GM21390 (cell line): ENCODE measurements around the gene BDH2.

Source experiments
- ATAC-seq: cut with Tn5 transposase; IDR thresholded peaks from one replicate; pipeline ENCODE4 v1.9.1; 2021; ENCODE audit not compliant: unreplicated experiment

The BDH2 gene

GRCh38 chr4:103085555-103086196 lies 14.0 kb downstream of the BDH2 start:
- ATAC-seq = no peak

GRCh38 chr4:103079621-103080020 lies 20.0 kb downstream of the BDH2 start:
- ATAC-seq = no peak

DNA sequence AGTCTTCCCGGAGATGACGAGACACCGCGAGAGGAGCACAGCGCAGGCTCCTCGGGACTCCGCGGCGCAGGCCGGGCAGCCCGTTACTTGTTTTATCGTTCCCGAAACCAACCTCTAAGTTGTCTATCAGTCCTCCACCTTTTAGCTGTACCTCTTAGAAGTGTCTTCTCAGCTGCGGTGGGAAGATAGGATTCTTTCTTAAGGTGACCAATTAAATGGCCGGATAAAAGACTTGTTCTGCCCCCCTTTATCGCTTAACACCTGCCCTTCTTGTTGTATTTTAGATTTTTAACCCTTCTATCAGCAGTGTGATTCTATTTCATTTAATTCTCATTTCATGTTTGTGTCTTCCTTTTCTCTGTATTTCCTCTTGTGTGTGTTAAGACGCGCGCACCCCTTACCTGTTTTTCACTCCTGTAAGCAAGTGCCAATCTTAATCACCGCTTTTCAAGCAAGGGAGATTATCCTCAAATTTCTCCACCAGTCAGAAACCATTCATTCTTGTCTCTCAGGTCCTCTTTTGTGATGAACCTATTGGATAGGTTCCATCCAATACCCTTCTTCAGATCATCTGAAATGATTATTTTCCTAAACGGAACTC lies 22.8 kb downstream of the BDH2 start, which contains the start of gene SLC9B2:
TSS of gene SLC9B2 (minus strand) at position 15 of the 601 bp plus-strand sequence. CDS start 9,211 bp downstream, outside the sequence.
- peak; percentile 44 for ATAC-seq

- peak; percentile 50 for ATAC-seq
Observed at GRCh38 chr4:103075894-103076746, 23.5 kb downstream of the BDH2 start.

GRCh38 chr4:103075435-103075893 lies 24.2 kb downstream of the BDH2 start:
- ATAC-seq = peak; percentile 1

GRCh38 chr4:103074744-103075434 lies 24.7 kb downstream of the BDH2 start:
- ATAC-seq = peak; percentile 35

GRCh38 chr4:103073792-103074438 lies 25.7 kb downstream of the BDH2 start:
- no peak for ATAC-seq

DNA sequence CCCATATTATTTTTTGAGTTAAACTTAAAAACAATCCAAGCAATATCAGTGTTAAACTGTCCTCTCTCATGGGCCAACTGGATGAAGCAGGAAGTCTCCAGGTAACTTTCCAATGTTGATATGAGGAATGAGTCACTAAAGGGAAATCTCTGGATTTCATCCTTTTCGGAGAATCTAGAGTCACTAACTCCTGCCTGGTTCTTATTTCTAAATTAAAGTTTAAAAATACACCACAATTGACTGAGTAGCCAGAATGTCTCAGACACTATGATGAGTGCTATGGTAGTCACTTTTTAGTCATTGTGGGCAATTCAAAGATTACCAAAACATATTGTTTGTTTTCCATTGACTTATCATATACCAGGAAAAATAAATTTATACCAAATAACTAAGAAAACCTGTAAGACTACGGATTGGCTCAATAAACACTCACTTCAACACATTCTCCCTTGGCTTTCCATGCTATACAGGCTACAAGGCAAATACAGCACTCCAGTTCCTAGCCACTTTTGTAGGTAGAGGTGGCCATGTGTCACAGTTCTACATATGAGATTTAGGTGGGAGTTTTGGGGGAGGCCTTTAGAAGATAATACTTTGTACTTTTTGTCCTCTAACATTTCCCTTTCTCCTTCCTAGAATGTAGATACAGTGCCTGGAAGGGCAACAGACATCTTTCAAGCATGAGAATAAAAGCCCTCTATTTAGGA lies 31.6 kb downstream of the BDH2 start:
- ATAC-seq = no peak

DNA sequence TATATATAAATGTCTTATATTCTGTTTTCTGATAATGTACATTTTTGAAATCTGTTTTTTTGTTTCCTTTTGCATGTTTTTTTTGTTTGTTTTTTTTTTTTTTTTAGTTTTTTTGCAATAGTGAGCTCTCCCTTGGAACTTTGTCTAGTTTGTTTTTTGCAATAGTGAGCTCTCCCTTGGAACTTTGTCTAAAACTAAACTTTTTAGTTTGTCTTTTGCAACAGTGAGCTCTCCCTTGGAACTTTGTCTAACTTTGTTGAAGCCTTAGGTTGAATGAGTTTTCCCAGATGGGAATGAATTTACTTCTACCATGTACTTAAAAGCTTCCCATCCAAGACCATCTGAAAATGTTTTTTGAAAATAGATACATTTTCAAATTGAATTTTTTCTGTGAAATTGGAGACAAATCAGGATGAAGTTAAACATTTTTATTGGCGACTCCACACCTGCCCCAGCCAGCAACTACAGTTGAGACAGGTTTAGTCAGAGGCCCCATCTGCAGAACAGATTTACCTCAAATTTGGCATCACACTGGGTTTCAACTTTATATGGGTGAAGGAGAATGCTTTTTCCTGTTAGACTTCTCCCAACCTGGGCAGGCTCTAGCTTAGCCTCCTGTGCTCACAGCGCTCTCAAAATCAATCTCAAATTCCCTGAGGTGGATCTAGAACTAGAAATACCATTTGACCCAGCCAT lies 39.0 kb downstream of the BDH2 start:
- ATAC-seq = no peak

- ATAC-seq = no peak
Observed at GRCh38 chr4:103054030-103054429, 45.6 kb downstream of the BDH2 start.

DNA sequence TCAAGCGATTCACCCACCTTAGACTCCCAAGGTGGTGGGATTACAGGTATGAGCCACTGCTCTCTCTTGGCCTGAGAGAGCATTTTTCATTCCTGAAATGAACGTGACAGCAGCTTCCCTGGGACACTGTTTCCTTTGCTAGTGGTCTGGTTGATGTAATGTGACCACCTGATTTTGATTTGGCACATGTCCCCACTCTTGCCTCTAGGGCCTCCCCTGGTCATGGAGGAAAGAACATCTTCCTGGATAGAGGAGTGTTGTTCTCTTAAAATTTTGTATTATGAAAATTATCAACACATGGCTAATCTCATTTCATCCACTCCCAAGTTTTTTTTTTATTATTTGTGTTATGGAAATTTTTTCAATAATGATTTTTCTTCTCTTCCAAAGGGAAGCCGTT lies 46.9 kb downstream of the BDH2 start:
- ATAC-seq = no peak

- no peak for ATAC-seq
Observed at GRCh38 chr4:103052145-103052544, 47.5 kb downstream of the BDH2 start.

DNA sequence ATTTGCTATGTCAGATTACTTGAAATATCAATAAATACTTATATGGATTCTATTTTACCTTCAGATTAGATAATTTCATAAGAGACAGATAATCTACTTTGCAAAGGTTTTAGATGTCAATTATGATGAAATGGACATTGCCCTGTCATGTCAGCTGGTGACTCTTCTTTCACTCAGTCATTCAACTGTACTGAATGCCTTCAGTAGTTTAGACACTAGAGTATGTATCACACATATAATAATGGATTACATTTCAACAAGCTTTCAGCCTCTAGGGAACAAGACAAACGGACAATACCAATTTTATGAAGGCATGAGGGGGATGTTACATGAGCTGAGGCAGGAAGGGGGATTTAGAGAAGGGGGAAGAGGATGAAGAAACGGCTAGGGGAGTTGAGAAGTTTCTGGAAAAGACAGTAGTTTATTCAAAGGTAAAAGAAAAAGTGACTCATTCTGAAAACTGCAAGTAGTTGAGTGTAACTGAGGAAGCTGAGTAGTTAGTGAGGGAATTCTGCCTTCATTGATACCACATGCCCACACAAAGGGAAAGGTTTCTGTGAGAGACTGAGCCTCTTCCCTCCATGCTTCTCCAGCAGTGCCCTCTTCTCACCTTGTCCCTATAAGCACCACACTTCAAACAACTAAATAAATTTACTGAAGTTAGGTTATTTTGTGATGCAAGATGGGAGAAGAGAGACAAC lies 48.7 kb downstream of the BDH2 start:
- ATAC-seq = no peak

- peak; percentile 94 for ATAC-seq
Observed at GRCh38 chr4:103046416-103047290, 53.0 kb downstream of the BDH2 start.

DNA sequence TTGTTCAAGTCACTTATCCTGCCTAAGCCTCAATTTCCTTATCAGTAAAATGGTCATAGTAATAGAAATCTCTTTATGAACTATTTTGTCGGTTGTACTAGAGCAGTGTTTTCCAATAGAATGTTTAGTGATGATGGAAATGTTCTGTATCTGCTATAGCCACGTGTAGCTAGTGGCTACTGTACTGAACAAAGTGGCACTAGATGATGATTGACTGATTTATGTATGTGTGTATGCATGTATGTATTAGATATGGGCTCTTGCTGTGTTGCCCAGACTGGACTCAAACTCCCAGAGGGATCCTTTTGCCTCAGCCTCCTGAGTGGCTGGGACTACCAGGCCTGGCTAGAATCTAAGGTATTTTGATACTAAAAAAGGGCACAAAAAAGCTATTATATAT lies 55.5 kb downstream of the BDH2 start:
- ATAC-seq = no peak

- ATAC-seq = no peak
Observed at GRCh38 chr4:103036169-103036568, 63.5 kb downstream of the BDH2 start.

DNA sequence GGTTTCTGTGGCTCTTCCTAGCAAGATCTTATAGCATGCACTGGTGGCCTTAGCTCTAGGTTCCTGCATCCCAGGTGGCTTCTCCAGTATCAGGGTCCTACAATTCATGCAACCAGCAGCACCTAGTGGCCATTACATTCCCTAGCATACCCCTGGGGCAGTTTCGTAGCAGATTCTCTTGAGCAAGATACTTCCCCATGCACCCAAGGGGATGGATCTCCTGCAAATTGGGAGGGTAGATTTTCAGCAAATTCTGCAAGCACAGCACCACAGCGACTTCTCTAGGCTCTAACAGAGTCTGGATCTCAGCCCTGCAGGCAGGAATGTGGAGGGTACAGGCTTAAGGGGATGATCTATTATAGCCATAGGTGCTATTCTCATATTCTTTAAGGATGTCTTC lies 67.1 kb downstream of the BDH2 start:
- ATAC-seq = peak; percentile 82

DNA sequence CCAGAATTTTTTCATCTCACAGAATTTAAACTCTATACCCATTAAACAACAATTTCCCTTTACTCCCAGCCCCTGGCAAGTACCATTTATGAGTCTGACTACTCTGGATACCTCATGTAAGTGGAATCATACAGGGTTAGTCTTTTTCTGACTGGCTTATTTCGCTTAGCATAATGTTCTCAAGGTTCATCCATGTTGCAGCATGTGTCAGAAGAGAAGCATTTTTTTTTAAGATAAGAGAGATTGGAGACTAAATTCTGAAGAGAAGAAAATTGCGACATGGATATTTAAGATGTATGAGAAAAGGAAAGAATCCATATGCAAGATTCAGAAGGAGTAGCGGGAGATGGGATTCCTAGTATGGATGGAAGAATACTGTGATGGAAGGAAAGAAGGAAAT lies 68.8 kb downstream of the BDH2 start:
- ATAC-seq = no peak
